NCI-H2196 treated with DMSO at 0.1 percent for 48 hours (cell line): ENCODE data around the gene PTPN13.
"Not testable (repeated sequence)": the region's sequence is repeated elsewhere in the genome, so short reads cannot be mapped to it uniquely, and the experiment has no call there.

Experiments
- DNase-seq: peaks from one replicate; lab custom pipeline; 2025; ENCODE audit not compliant: unreplicated experiment; lab: John Stamatoyannopoulos, UW

Gene PTPN13

DNA sequence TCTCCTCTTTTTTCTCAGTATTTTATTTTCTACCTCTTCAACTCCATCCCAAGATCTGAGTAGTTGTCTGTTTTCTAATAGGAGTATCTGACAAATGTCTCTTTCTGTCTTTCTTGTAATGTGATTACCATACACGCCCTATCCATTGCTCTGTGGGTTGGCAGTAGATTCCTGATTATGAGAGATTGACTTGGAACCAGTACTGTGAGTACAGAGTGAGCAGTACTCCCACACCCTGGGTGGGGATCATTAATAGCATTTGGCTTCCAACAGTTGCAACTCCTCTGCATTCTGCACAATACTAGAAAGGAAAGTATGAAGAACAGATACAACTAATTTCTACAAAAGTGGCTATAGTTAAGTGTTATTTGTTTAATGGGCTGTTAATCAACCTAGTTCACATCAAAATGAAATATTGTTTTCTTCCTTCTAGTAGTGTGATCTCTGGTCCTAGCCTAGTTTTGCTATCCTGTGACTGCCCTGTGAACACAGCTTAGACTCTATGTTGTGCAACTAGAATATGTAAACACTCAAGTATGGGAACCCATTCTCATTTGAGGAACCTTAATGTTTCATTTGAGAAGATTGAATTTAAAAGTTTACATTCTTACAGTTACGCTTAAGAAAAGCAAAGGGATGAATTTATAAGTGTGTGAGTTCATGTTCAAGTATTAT is 112.9 kb downstream of the PTPN13 start:
- DNase-seq, result no peak

DNA sequence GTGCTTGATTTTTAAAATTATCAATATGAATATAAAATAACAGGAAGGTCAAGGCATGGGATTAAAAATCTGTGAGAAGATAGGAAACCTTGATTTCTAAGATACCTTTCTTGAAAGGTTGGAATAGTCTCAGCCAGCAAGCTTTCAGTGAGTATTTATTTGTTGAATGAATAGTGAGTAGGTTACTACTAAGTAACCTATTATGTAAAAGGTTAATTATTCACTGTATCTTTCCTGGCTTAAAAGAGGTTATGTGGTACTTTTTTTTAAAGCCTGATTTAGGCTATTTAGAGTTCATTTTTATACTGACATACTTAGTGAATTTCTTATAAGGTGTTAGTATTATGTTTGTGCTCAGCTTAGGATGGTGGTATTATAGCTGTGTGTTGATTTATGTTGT is 123.5 kb downstream of the PTPN13 start:
- DNase-seq, result no peak

DNA sequence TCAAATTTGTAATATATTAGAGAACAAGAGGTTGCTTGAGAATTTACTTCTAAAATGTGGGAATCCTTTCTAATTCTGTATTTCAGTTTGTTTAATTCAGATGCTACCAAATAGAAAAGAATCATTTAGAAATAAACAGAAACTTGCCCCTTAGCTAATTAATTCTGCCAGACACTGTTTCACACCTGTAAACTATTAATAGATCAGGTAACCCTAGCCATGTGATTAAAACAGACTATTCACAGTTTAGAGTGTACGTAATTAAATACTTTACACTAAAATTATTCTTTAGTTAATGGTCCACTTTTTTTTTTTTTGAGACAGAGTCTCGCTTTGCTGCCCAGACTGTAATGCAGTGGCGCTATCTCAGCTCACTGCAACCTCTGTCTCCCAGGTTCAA is 124.0 kb downstream of the PTPN13 start:
- DNase-seq, result no peak

DNA sequence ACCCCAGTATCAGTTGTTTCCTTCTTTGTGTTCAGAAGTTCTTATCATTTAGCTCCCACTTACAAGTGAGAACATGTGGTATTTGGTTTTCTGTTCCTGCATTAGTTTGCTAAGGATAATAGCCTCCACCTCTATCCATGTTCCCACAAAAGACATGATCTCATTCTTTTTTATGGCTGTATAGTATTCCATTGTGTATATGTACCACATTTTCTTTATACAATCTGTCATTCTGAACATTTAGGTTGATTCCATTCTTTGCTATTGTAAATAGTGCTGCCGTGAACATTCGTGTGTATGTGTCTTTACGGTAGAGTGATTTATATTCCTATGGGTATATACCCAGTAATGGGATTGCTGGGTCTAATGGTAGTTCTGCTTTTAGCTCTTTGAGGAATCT is 125.0 kb downstream of the PTPN13 start:
- not testable (repeated sequence) for DNase-seq

DNA sequence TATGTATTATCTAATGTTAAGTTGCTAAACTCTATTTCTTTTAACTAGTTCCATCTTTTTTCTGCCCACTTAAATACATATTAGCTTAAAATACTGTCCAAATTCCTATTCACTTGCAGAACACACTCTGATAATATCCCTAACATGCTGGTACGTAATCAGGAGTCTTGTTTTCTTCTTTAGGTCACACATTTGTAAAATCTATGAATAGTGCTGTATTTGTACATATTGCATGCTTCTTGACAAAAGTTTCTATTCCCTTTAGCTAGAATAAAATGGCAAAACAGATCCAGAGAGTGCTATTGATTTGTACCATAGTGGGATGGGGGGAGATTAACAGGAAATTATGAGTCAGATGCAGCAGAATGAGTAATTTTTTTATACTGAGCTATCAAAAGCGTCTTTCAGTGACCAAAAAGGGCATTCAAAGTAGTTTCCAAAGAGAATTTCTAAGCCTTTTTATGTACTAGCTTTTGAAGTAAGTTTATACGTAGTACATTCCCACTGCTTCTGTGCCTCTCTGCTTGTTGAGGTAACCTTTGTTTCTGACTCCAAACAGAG is 126.5 kb downstream of the PTPN13 start:
- DNase-seq, result no peak

DNA sequence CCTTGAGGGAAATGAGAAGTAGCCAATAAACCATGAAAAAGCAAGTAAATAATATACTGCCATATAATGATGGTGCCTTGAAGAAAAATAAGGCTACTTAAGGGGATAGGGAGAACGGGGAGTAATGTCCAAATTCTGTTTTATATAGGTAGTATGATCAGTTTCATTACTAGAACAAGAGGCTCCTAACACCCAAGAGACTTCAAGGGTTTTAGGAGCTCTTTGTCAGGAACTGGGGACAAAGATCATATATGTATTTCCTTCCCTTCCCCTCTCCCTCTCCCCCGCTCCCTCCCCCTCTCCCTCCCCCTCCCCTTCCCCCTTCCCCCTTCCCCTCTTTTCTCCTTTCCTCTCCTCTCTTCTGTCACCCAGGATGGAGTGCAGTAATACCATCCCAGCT is 127.3 kb downstream of the PTPN13 start:
- no peak for DNase-seq

DNA sequence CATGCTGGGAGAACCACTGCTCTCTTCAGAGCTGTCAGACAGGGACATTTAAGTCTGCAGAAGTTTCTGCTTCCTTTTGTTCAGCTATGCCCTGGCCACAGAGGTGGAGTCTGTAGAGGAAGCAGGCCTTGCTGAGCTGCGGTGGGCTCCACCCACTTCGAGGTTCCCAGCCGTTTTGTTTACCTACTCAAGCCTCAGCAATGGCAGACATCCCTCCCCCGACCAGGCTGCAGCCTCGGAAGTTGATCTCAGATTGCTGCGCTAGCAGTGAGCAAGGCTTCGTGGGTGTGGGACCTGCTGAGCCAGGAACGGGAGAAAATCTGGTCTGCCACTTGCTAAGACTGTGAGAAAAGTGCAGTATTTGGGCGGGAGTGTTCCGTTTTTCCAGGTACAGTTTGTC is 136.2 kb downstream of the PTPN13 start:
- no peak for DNase-seq

DNA sequence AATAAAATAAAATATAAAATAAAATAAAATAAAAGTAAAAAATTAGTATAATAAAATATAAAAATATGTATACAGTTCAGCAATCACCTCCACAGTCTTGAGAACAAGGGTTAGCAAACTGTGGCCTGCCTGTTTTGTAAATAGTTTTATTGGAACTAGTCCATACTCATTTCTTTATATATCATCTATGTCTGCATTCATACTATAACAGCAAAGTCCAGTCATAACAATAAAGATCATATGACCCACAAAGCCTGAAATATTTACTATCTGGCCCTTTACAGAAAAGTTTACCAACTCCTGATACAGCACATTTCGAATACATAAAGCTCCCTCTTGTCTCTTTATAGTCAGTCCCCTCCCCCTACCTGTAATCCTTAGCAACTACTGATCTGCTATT is 143.1 kb downstream of the PTPN13 start:
- DNase-seq, result no peak

DNA sequence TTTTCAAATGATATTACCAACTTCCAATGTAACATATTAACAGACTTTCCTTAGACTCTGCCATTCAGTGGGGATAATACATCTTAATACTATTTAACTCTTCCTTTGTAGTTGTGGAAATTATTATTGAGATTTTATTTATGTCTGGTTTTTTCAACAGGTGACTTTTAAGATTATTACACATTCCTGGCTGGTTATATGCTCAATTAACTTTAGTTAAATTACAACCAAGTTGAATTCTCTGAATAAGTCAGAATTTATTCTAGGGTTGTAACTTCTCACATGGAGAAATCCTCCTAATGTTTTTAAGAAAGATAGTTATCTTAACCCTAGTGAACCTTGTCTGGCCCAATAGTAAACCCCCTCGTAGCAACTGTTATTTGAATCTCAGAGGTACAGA is 147.7 kb downstream of the PTPN13 start:
- no peak for DNase-seq

DNA sequence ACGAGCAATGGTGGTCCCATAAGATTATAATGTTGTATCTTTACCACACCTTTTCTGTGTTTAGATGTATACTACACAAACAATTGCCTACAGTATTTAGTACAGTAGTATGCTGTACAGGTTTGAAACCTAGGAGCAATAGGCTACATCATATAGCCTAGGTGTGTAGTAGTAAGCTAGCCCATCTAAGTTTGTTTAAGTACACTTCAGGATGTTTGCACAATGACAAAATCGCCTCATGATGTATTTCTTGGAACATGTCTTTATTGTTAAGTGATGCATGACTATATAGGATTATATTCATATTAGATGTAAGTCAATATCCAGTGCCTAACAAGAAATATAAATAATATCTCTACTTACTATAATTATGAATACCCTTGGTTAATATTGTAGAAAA is 150.5 kb downstream of the PTPN13 start:
- no peak for DNase-seq

DNA sequence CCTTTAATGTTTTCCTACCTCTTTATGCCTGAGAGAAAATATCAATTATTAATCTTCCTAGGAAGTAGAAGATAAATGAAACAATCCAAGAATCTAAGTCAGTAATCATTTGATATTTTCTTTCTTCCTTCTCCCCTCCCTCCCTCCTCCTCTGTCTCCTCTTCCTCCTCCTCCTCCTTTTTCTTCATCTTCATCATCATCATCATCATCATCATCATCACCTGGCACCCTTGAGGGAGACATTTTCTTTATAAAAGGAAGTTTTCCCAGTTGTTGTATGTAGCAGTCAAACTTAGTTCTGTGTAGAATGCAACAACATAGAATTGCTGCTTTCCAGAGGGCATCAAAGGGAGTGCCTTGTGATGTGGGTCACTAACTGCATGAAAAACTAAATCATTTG is 155.0 kb downstream of the PTPN13 start:
- DNase-seq, result no peak

DNA sequence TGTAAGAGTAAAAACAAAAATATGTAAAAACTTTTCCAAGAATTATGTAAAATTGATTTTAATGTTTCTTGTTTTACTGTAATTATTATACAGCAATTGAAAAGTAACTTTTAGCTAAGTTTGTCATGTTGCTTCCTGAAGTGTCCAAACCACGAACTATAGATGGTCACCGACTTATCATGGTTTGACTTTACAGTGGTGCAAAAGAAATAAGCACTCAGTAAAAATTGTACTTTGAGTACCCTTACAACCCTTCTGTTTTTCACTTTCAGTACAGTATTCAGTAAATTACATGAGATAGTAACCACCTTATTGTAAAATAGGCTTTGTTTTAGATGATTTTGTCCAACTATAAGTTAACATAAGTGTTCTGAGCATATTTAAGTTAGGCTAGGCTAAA is 161.3 kb downstream of the PTPN13 start:
- no peak for DNase-seq

DNA sequence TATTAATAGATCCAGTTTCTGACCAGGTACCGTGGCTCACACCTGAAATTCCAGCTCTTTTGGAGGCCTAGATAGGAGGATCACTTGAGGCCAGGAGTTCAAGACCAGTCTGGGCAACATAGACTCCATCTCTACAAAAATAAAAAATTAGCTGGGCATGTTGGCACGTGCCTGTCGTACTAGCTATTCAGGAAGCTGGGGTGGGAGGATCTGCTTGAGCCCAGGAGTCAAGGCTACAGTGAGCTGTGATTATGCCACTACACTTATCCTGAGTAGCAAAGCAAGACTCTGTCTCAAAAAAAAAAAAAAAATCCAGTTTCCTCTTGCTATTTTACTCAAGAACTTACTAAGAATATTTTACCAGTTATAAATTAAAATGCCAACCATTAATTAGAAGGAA is 163.4 kb downstream of the PTPN13 start:
- no peak for DNase-seq

DNA sequence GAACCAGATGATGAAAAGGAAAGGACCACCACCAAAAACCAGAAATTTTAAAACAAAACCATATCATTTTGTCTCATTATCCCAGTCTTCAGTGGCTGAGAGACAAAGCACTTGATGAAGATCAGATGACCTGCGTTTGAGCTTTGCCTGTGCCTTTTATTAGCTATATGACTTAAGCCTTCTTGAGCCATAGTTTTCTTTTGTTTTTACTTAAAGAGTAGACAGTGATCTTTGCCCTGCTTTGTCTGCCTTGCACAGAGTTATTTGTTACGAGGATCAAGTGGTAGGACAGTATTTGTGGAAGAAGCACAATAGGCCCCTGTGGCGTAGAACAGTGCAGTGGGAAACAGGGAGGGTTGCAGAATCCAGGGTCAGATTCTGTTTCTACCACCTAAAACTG is 165.2 kb downstream of the PTPN13 start:
- DNase-seq, result no peak

DNA sequence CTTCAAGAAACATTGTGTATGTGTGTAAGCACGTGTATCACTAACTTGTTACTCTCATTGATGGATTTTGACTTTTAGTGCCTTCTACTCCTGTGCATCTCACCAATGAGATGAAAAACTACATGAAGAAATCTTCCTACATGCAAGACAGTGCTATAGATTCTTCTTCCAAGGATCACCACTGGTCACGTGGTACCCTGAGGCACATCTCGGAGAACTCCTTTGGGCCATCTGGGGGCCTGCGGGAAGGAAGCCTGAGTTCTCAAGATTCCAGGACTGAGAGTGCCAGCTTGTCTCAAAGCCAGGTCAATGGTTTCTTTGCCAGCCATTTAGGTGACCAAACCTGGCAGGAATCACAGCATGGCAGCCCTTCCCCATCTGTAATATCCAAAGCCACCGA is 168.5 kb downstream of the PTPN13 start:
- DNase-seq, result no peak

DNA sequence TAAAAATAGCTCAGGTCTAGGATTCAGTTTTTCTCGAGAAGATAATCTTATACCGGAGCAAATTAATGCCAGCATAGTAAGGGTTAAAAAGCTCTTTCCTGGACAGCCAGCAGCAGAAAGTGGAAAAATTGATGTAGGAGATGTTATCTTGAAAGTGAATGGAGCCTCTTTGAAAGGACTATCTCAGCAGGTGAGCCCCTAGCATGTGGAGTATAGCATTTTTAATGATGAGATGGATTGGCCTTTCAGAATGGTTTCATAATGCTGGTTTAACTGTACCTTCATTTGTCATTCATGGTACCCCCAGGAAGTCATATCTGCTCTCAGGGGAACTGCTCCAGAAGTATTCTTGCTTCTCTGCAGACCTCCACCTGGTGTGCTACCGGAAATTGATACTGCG is 175.7 kb downstream of the PTPN13 start:
- no peak for DNase-seq

DNA sequence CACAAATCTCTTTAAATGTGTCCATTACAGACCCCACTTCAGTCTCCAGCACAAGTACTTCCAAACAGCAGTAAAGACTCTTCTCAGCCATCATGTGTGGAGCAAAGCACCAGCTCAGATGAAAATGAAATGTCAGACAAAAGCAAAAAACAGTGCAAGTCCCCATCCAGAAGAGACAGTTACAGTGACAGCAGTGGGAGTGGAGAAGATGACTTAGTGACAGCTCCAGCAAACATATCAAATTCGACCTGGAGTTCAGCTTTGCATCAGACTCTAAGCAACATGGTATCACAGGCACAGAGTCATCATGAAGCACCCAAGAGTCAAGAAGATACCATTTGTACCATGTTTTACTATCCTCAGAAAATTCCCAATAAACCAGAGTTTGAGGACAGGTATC is 177.0 kb downstream of the PTPN13 start:
- no peak for DNase-seq

DNA sequence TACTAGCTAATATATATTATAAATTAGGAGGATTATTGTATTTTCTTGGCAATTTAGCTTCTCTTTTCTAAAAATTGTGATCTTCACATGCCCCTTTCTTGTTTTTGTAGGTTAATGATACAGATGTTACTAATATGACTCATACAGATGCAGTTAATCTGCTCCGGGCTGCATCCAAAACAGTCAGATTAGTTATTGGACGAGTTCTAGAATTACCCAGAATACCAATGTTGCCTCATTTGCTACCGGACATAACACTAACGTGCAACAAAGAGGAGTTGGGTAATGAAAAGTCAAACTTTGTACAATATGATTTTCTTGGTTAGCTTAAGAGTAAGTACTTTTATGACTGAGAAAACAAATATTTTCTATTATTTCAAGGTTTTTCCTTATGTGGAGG is 180.9 kb downstream of the PTPN13 start:
- no peak for DNase-seq

DNA sequence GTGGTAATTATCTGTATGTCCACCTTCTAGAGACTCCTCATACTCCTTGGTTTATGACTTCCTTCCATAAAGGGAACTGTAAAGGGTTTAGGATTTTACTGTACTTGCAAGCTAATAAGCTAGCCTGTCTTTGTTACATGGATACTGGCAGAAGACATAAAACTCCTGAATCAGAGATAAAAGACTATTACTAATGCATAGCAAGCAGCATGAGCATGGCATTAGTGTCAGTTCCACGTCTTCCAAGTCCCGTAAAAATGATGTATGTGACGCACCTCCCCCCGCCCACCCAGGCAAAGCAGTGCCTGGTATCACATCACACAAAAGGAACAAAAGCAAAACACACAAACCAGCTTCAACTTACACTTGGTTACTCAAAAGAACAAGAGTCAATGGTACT is 184.1 kb downstream of the PTPN13 start:
- no peak for DNase-seq

DNA sequence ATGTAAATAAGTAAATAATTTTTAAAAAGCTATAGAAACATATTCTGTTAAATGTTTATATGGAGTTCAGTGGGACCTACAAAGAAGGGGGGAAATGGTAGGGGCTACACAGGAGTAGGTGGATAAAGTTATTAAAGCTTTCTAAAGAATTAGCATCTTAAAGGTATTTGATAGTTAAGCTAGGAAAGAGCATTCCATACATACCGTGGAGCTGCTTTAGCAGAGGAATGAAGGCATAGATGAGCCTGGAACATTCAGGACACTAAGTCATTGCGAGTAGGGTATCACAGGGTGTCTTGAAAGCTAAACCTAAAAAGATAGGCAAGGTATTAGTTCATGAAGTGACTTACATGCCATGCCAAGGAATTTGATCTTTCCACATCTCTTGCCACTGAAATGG is 194.7 kb downstream of the PTPN13 start:
- no peak for DNase-seq

DNA sequence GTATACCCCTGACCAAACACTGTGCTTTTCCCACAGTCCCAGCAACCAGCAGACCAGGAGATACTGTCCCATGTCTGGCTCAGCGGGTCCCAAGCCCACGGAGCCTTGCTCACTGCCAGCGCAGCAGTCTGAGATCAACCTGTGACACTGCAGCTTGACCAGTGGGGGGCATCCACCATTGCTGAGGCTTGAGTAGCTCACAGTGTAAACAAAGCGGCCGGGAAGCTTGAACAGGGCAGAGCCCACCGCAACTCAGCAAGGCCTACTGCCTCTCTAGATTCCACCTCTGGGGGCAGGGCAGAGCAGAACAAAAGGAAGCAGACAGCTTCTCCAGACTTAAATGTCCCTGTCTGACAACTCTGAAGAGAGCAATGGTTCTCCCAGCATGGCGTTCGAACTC is 197.0 kb downstream of the PTPN13 start:
- DNase-seq, result no peak

DNA sequence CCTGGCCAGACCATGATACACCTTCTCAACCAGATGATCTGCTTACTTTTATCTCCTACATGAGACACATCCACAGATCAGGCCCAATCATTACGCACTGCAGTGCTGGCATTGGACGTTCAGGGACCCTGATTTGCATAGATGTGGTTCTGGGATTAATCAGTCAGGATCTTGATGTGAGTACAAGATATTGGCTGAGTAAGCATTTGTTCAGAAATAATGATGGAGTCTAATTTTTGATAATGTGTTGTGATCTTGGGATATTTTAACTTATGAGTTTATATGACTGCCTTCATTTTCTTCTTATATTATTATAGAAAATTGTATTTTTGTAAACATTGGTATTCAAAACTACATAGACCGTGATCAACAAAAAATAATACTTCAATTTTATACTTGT is 215.7 kb downstream of the PTPN13 start:
- DNase-seq, result no peak

DNA sequence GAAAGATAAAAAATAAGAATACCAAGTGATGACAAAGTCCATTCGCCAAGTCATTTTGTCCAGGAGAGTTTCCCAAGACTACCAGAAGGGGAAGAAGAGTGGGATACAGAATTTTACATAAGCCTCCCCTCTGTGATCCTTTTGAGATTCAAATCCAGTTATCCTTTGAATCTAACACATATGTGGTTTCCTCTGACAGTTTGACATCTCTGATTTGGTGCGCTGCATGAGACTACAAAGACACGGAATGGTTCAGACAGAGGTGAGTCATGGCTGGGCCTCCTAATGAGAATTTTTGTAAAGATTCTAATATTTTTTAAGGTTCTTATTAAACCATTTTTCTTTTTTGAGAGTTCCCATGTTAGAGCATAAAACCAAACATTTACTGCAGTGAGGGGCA is 216.7 kb downstream of the PTPN13 start:
- no peak for DNase-seq
